ENCODE measurements around the gene RNF138. TPM values are rescaled to one million over a fixed set of nuclear protein-coding genes. Genes with fewer than 3 reads are reported as not detected.

The RNF138 gene
- total RNA-seq (10 to 100 TPM; 82.7 to 87.8 TPM), polyA plus RNA-seq (54.9 TPM)

GRCh38 chr18:32091724-32092421 is at the start of gene RNF138:
Gene RNF138, plus strand, starts transcription at chr18:32091874. Its CDS starts 903 bp downstream, at chr18:32092777.
- Mint-ChIP-seq H3K4me1 (peaks cover 45 to 57% (median 55%) of the 10 kb centered on the region in 3 donors), H3K36me3 (peaks cover 0 to 37% (median 2%) of the 10 kb centered on the region in 3 donors), H3K9me3 (no peaks in the 10 kb centered on the region), H3K4me3 (peak within 1 kb of the TSS; percentile 93 to 100 (median 97)), H3K27ac (peak within 1 kb of the TSS; percentile 90 to 99 (median 98)), H3K27me3 (peaks cover 0 to 2% of the 10 kb centered on the region in 2 donors)
- H3K9me3 ChIP-seq (ENCODE audit: low read length) = no peaks in the 10 kb centered on the region
- DNase-seq = peak; percentile 85 to 92 (median 92)
- H3K36me3 ChIP-seq (ENCODE audit: insufficient read depth, low read length) = peaks cover 9% of the 10 kb centered on the region
- no peaks in the 10 kb centered on the region for H3K27me3 ChIP-seq (ENCODE audit: insufficient read depth, low read length, poor library complexity, severe bottlenecking)
- H3K4me1 ChIP-seq (ENCODE audit: insufficient read depth, low read length) = peaks cover 36% of the 10 kb centered on the region
- peak within 1 kb of the TSS; percentile 93 for H3K27ac ChIP-seq (ENCODE audit: low read depth, low read length)
- peak within 1 kb of the TSS; percentile 86 for H3K4me3 ChIP-seq (ENCODE audit: low read length)
- POLR2A ChIA-PET = interaction anchor here (0.6 to 3.9 kb wide), 6 partner anchors 20 to 150 kb away, joined by 3 to 66 read pairs (median 7); partner anchors contain the start of genes RNF125 and TRAPPC8
- CTCF ChIA-PET = interaction anchor here (1.8 to 4.2 kb wide), 3 partner anchors 20 to 149 kb away, joined by 8 to 19 read pairs (median 13); partner anchors contain the start of genes RNF125 and TRAPPC8

GRCh38 chr18:32042337-32042736 is 49.3 kb upstream of the RNF138 start:
- Histone ChIP-seq H3K27me3 (ENCODE audit: insufficient read depth, low read length, poor library complexity, severe bottlenecking) (no peaks in the 10 kb centered on the region), H3K4me1 (ENCODE audit: insufficient read depth, low read length) (peaks cover 56% of the 10 kb centered on the region), H3K4me3 (ENCODE audit: low read length) (no peak overlapping the region), H3K36me3 (ENCODE audit: insufficient read depth, low read length) (peaks cover 27% of the 10 kb centered on the region), H3K9me3 (ENCODE audit: low read length) (no peaks in the 10 kb centered on the region), H3K27ac (ENCODE audit: low read depth, low read length) (no peak overlapping the region)
- ChIA-PET CTCF (interaction anchor here (0.7 to 3.1 kb wide), 2 partner anchors 23 to 99 kb away, joined by 3 to 10 read pairs; partner anchors contain the start of genes RNF125 and TRAPPC8), POLR2A (interaction anchor here (7.4 kb wide), 1 partner anchor 23 kb away, joined by 70 read pairs; the partner anchor contains the start of gene RNF125)
- H3K4me3 Mint-ChIP-seq = peak overlapping the region in 6 of 7 donors; percentile 26 to 87 (median 38)
- no peak for DNase-seq
- peaks cover 16 to 71% (median 16%) of the 10 kb centered on the region in 3 donors for H3K36me3 Mint-ChIP-seq
- no peaks in the 10 kb centered on the region for H3K9me3 Mint-ChIP-seq
- peak overlapping the region in 7 of 8 donors; percentile 29 to 89 (median 86) for H3K27ac Mint-ChIP-seq
- peaks cover 0 to 1% of the 10 kb centered on the region in 2 donors for H3K27me3 Mint-ChIP-seq
- H3K4me1 Mint-ChIP-seq = peaks cover 52 to 69% (median 65%) of the 10 kb centered on the region in 3 donors

GRCh38 chr18:32048507-32049091 is 43.1 kb upstream of the RNF138 start:
- Mint-ChIP-seq H3K4me1 (peaks cover 35 to 60% (median 52%) of the 10 kb centered on the region in 3 donors), H3K27ac (peak overlapping the region; percentile 72 to 94 (median 89)), H3K36me3 (peaks cover 4 to 67% (median 12%) of the 10 kb centered on the region in 3 donors), H3K27me3 (peaks cover 0 to 2% of the 10 kb centered on the region in 2 donors), H3K4me3 (peak overlapping the region in 6 of 7 donors; percentile 18 to 71 (median 58)), H3K9me3 (peaks cover 0 to 2% (median 0%) of the 10 kb centered on the region in 5 donors)
- Histone ChIP-seq H3K4me1 (ENCODE audit: insufficient read depth, low read length) (peaks cover 25% of the 10 kb centered on the region), H3K27ac (ENCODE audit: low read depth, low read length) (no peak overlapping the region), H3K9me3 (ENCODE audit: low read length) (no peaks in the 10 kb centered on the region), H3K36me3 (ENCODE audit: insufficient read depth, low read length) (peaks cover 11% of the 10 kb centered on the region), H3K27me3 (ENCODE audit: insufficient read depth, low read length, poor library complexity, severe bottlenecking) (no peaks in the 10 kb centered on the region), H3K4me3 (ENCODE audit: low read length) (peak overlapping the region; percentile 16)
- ChIA-PET CTCF (interaction anchor here (1.1 to 2.5 kb wide), 3 partner anchors 9 to 29 kb away, joined by 4 to 16 read pairs (median 6); partner anchors contain the start of gene RNF125), POLR2A (interaction anchor here (0.6 to 3.5 kb wide), 3 partner anchors 17 to 38 kb away, joined by 3 to 16 read pairs (median 3); partner anchors contain the start of gene RNF125)
- no peak for DNase-seq

GRCh38 chr18:32049393-32050171 is 42.1 kb upstream of the RNF138 start:
- Histone ChIP-seq H3K36me3 (ENCODE audit: insufficient read depth, low read length) (peaks cover 11% of the 10 kb centered on the region), H3K27ac (ENCODE audit: low read depth, low read length) (no peak overlapping the region), H3K9me3 (ENCODE audit: low read length) (no peaks in the 10 kb centered on the region), H3K4me1 (ENCODE audit: insufficient read depth, low read length) (peaks cover 25% of the 10 kb centered on the region), H3K4me3 (ENCODE audit: low read length) (peak overlapping the region; percentile 16), H3K27me3 (ENCODE audit: insufficient read depth, low read length, poor library complexity, severe bottlenecking) (no peaks in the 10 kb centered on the region)
- POLR2A ChIA-PET = interaction anchor here (1.4 to 3.5 kb wide), 2 partner anchors 9 to 30 kb away, joined by 3 to 16 read pairs; partner anchors contain the start of gene RNF125
- peaks cover 0 to 2% (median 0%) of the 10 kb centered on the region in 5 donors for H3K9me3 Mint-ChIP-seq
- CTCF ChIA-PET = interaction anchor here (0.9 to 2.5 kb wide), 5 partner anchors 9 to 72 kb away, joined by 4 to 16 read pairs (median 6); partner anchors contain the start of gene RNF125
- peak overlapping the region in 7 of 8 donors; percentile 72 to 94 (median 87) for H3K27ac Mint-ChIP-seq
- H3K36me3 Mint-ChIP-seq = peaks cover 4 to 70% (median 15%) of the 10 kb centered on the region in 3 donors
- peak overlapping the region; percentile 14 to 71 (median 61) for H3K4me3 Mint-ChIP-seq
- DNase-seq = peak in 4 of 5 donors; percentile 21 to 57 (median 30)
- H3K27me3 Mint-ChIP-seq = peaks cover 0 to 2% of the 10 kb centered on the region in 2 donors
- H3K4me1 Mint-ChIP-seq = peaks cover 39 to 64% (median 50%) of the 10 kb centered on the region in 3 donors

- Histone ChIP-seq H3K27ac (ENCODE audit: low read depth, low read length) (no peak overlapping the region), H3K36me3 (ENCODE audit: insufficient read depth, low read length) (peaks cover 6% of the 10 kb centered on the region), H3K4me1 (ENCODE audit: insufficient read depth, low read length) (peaks cover 21% of the 10 kb centered on the region), H3K4me3 (ENCODE audit: low read length) (no peak overlapping the region), H3K27me3 (ENCODE audit: insufficient read depth, low read length, poor library complexity, severe bottlenecking) (no peaks in the 10 kb centered on the region), H3K9me3 (ENCODE audit: low read length) (no peaks in the 10 kb centered on the region)
- DNase-seq = no peak
- POLR2A ChIA-PET = no interaction called here
- peaks cover 10 to 81% (median 27%) of the 10 kb centered on the region in 3 donors for H3K36me3 Mint-ChIP-seq
- peak overlapping the region in 4 of 8 donors; percentile 10 to 79 (median 38) for H3K27ac Mint-ChIP-seq
- H3K4me1 Mint-ChIP-seq = peaks cover 52 to 75% (median 61%) of the 10 kb centered on the region in 3 donors
- no peaks in the 10 kb centered on the region for H3K9me3 Mint-ChIP-seq
- H3K27me3 Mint-ChIP-seq = no peaks in the 10 kb centered on the region
- CTCF ChIA-PET = no interaction called here
- H3K4me3 Mint-ChIP-seq = no peak overlapping the region
Observed at GRCh38 chr18:32056613-32057358, 34.9 kb upstream of the RNF138 start.

GRCh38 chr18:32057624-32058165 is 34.0 kb upstream of the RNF138 start:
- Histone ChIP-seq H3K9me3 (ENCODE audit: low read length) (no peaks in the 10 kb centered on the region), H3K36me3 (ENCODE audit: insufficient read depth, low read length) (peaks cover 10% of the 10 kb centered on the region), H3K4me1 (ENCODE audit: insufficient read depth, low read length) (peaks cover 21% of the 10 kb centered on the region), H3K27ac (ENCODE audit: low read depth, low read length) (no peak overlapping the region), H3K27me3 (ENCODE audit: insufficient read depth, low read length, poor library complexity, severe bottlenecking) (no peaks in the 10 kb centered on the region), H3K4me3 (ENCODE audit: low read length) (no peak overlapping the region)
- peaks cover 14 to 81% (median 23%) of the 10 kb centered on the region in 3 donors for H3K36me3 Mint-ChIP-seq
- peak overlapping the region in 4 of 8 donors; percentile 29 to 71 (median 40) for H3K27ac Mint-ChIP-seq
- no peaks in the 10 kb centered on the region for H3K27me3 Mint-ChIP-seq
- no peak for DNase-seq
- no peaks in the 10 kb centered on the region for H3K9me3 Mint-ChIP-seq
- POLR2A ChIA-PET = no interaction called here
- H3K4me3 Mint-ChIP-seq = no peak overlapping the region
- CTCF ChIA-PET = no interaction called here
- H3K4me1 Mint-ChIP-seq = peaks cover 51 to 73% (median 58%) of the 10 kb centered on the region in 3 donors

All from CD8-positive, alpha-beta memory T cell (primary cell).